Stimulated activated effector memory CD8-positive, alpha-beta T cell treated with anti-CD3 and anti-CD28 coated beads, Interleukin-12 subunit alpha, Interleukin-12 subunit beta, amount 100 ng/mL, for 72 hours (primary cell): ENCODE measurements around the gene LINC00305.

ENCODE experiments used
- ATAC-seq: fragments of 150-1000 bp; cut with Tn5 transposase; 2 replicates; pipeline ENCODE4 v1.10.0; 2021
- DNase-seq, 2 donors: peaks; one replicate each; pipeline ENCODE4 v3.0.0; 2021 to 2022; ENCODE audit warnings: low spot score in 2 of 2
- H3K27ac Mint-ChIP-seq: one replicate; pipeline ENCODE4 v1.8.0; 2022; ENCODE audit warnings: mild to moderate bottlenecking, mixed read lengths
- H3K36me3 Mint-ChIP-seq: one replicate; pipeline ENCODE4 v1.8.0; 2022; ENCODE audit warnings: mild to moderate bottlenecking, mixed read lengths
- H3K4me1 Mint-ChIP-seq: one replicate; pipeline ENCODE4 v1.8.0; 2022; ENCODE audit warnings: mixed read lengths
- H3K4me3 Mint-ChIP-seq: one replicate; pipeline ENCODE4 v1.8.0; 2022; ENCODE audit warnings: mild to moderate bottlenecking, mixed read lengths
- H3K9me3 Mint-ChIP-seq: one replicate; pipeline ENCODE4 v1.8.0; 2022; ENCODE audit warnings: mixed read lengths

The LINC00305 gene

DNA sequence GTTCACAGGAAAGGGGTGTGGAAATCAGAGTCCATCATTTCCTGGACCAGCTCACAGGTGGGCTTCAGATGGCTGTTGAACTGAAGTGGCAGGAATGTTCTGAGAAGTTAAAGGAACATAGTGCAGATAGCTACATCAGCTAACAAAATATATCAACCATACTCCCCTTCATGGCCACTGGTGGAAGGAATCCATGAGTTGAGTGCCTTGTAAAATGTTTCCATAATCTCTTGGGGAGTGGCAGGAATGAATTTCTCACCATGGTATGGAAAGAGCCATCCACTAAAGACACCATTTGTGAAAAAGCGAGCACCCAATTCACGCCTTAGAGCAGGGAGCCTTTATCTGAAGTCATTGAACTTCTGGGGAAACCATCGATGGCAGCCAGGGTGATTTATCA lies at the start of gene LINC00305:
LINC00305 (minus strand) TSS at position 101 of the 400 bp plus-strand sequence.
- ATAC-seq (no peak), DNase-seq (no peak)
- H3K4me1 Mint-ChIP-seq: no peaks in the 10 kb centered on the region
- peaks cover 5% of the 10 kb centered on the region for H3K9me3 Mint-ChIP-seq
- no peaks in the 10 kb centered on the region for H3K36me3 Mint-ChIP-seq
- H3K4me3 Mint-ChIP-seq: no peak within 1 kb of the TSS
- no peak within 1 kb of the TSS for H3K27ac Mint-ChIP-seq

DNA sequence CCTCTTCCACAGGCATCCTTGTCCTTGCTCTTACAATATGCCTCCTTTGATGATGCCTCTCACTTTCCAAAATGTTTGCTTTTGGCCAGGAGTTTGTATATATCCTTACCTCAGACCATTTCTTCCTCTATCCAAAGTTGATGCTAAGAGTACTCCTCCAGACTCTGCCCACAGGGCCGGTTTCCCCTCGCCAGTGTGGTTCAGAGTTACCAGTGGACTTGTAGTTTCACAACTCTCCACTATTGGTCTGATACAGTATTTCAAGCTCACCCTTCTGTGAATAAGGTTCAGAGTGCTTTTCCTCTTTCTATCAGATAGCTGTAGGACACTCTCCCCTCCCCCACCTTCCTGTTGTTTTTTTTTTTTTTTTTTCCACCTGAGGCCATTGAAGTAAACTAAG lies 42.2 kb upstream of the LINC00305 start:
- Mint-ChIP-seq H3K27ac (no peak overlapping the region), H3K9me3 (peaks cover 3% of the 10 kb centered on the region), H3K36me3 (no peaks in the 10 kb centered on the region), H3K4me1 (no peaks in the 10 kb centered on the region), H3K4me3 (no peak overlapping the region)
- DNase-seq (no peak), ATAC-seq (peak; percentile 16)

DNA sequence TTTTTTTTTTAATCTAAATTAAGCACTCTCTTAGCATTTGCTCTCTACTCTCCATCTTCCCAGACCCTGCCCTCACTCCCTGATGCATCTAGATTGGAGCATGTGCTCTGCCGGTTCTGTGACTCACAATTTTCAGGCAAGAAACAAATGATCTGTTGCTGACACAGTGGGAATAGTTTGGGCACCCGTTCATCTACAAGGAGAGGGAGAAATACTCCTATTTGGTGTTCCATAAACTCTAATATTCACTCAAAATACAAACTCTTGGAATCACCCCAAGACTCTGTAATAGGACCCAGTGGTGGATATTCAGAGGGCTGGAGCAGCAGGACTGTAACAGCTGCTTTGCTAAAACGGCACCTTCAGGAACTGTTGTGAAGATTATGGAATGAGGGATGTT lies 37.1 kb upstream of the LINC00305 start:
- Mint-ChIP-seq H3K27ac (no peak overlapping the region), H3K4me1 (no peaks in the 10 kb centered on the region)

DNA sequence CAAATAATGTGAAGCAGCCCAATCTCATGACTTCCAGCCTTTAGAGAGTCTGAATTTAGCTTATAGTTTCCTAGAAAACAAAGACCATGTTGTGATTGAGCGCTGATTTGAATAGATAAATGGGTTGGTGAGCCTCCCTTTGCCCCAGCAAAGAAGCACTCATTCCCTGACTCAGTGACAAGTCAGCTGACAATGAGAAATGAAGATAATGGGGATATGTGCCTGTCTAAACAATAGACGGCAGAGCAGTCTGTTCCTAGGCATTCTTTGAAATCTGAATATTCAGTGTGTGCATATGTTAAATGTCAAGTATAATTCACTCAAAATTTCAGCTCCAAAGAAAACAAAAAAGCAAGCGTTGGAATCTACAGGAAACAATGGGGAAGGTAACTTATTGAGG lies 34.8 kb upstream of the LINC00305 start:
- no peaks in the 10 kb centered on the region for H3K9me3 Mint-ChIP-seq
- H3K27ac Mint-ChIP-seq: no peak overlapping the region
- H3K36me3 Mint-ChIP-seq: no peaks in the 10 kb centered on the region
- no peak overlapping the region for H3K4me3 Mint-ChIP-seq
- no peak for ATAC-seq
- DNase-seq: no peak
- H3K4me1 Mint-ChIP-seq: no peaks in the 10 kb centered on the region

More for the DNA sequence above, 37.1 kb upstream of the LINC00305 start:
- ATAC-seq (no peak), DNase-seq (no peak)
- Mint-ChIP-seq H3K4me3 (no peak overlapping the region), H3K9me3 (no peaks in the 10 kb centered on the region), H3K36me3 (no peaks in the 10 kb centered on the region)

DNA sequence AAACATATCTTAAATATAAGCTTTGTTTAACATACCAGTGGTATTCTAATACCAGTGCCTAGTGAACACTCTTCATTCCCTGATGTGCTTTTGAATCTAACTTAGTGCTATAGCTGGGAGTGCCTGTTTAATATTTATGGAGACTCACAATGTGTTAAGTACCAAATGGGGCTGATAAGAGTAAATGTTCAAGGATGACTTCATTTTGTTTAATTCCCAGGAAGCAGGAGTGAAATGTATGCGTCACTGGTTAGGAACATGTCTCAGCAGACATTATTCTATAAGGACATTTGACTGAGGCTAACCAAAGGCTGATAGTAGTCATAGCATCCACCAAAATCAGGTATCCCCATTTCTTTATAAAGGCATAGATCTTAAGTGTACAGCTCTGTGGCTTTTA lies 31.7 kb upstream of the LINC00305 start:
- Mint-ChIP-seq H3K9me3 (no peaks in the 10 kb centered on the region), H3K36me3 (no peaks in the 10 kb centered on the region), H3K4me3 (no peak overlapping the region), H3K4me1 (no peaks in the 10 kb centered on the region), H3K27ac (no peak overlapping the region)
- DNase-seq: no peak
- ATAC-seq: no peak

DNA sequence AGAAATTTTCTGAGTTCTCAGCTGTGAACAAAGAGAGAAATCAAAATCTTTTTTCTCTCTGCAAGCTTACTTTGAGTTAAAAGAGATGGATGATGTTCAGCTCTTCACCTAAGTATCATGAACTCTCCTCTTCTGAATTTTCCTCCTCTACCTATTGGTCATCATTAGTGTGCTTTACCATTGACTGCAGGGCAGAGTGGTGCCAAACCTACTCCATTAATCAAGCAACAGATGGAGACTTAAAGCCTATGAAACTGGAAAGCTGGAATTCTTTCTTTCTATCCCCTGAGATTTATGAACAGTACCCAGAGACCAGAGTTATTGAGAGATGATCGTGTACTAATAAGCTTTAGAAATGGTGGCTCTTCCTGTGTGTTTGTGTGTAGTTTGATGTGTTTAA lies 31.3 kb upstream of the LINC00305 start:
- no peak overlapping the region for H3K4me3 Mint-ChIP-seq
- ATAC-seq (no peak), DNase-seq (no peak)
- H3K4me1 Mint-ChIP-seq: no peaks in the 10 kb centered on the region
- H3K27ac Mint-ChIP-seq: no peak overlapping the region
- H3K9me3 Mint-ChIP-seq: no peaks in the 10 kb centered on the region
- no peaks in the 10 kb centered on the region for H3K36me3 Mint-ChIP-seq

DNA sequence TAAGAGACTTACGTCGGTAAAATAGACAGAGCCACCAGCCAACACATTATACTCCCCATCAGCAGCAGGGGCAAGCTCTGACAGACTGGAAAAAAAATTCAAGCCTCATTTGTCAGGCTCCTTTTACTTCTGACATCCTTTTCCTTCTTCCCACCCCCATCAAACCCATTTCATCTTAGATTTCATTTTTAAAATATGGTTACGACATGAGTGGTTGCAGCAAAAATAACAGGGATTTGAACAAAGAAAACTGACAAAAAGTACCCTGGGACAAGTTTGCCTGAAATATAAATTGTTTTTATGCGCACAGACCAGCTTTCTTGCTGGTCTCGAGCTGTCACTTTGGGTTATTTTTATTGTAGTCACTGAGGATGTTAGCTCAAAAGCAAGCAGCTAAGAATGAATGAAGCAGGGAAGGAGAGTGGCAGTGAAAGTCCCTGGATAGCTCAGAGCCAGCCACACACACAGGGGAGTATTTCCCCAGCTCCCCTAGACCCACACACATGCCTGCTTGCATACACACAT lies 30.7 kb upstream of the LINC00305 start:
- DNase-seq: no peak
- no peaks in the 10 kb centered on the region for H3K4me1 Mint-ChIP-seq
- no peaks in the 10 kb centered on the region for H3K36me3 Mint-ChIP-seq
- H3K9me3 Mint-ChIP-seq: no peaks in the 10 kb centered on the region
- ATAC-seq: peak; percentile 37
- H3K27ac Mint-ChIP-seq: no peak overlapping the region
- H3K4me3 Mint-ChIP-seq: no peak overlapping the region

DNA sequence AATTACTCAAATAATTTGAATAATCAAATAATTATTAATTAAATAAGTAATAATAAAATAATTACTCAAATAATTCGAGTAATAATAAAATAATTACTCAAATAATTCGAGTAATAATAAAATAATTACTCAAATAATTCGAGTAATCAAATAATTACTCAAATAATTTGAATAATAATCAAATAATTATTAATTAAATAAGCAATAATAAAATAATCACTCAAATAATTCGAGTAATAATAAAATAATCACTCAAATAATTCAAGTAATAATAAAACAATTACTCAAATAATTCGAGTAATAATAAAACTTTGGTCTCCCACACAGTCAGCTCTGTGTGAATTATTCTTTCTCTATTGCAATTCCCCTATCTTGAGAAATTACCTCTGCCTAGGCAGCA lies 30.0 kb upstream of the LINC00305 start:
- ATAC-seq (no peak), DNase-seq (no peak)
- Mint-ChIP-seq H3K9me3 (no peaks in the 10 kb centered on the region), H3K27ac (no peak overlapping the region), H3K4me1 (no peaks in the 10 kb centered on the region), H3K4me3 (no peak overlapping the region), H3K36me3 (no peaks in the 10 kb centered on the region)

DNA sequence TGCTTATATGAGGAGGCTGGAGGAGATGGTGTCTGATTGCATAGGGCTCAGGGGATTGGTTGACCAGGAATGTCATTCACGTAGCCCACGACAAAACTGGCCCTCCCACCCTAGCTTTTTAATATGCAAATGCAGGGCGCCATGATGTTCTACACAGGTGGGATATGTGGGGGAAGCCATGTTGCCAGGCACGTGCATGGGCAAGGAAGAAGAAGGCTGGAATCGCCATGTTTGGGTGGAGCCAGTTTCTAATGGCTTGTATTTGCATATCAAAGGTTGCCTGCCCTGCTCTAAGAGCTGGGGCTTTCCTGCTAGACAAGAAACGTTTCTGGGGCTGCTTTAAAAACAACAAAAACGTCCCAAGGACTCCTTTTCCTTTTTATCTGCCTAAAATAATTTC lies 26.5 kb upstream of the LINC00305 start:
- H3K4me3 Mint-ChIP-seq: no peak overlapping the region
- ATAC-seq: no peak
- no peaks in the 10 kb centered on the region for H3K4me1 Mint-ChIP-seq
- no peak for DNase-seq
- no peak overlapping the region for H3K27ac Mint-ChIP-seq
- no peaks in the 10 kb centered on the region for H3K9me3 Mint-ChIP-seq
- H3K36me3 Mint-ChIP-seq: no peaks in the 10 kb centered on the region

DNA sequence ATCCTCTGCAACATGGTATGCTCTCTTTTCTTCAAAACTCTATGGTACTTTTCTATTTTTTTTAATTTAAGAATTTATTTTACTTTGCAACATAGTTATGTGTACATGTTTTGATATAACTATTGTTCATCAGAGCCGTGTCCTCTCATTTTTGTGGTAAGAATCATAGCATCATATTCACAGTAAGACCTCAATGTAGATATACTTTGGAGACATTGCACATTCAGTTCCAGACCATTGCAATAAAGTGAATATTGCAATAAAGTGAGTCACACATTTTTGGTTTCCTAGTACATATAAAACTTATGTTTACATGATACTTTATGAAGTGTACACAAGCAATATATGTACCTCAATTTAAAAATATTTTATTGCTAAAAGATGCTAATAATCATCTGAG lies 22.7 kb upstream of the LINC00305 start:
- ATAC-seq (no peak), DNase-seq (no peak)
- Mint-ChIP-seq H3K4me1 (no peaks in the 10 kb centered on the region), H3K4me3 (no peak overlapping the region), H3K9me3 (no peaks in the 10 kb centered on the region), H3K36me3 (no peaks in the 10 kb centered on the region), H3K27ac (no peak overlapping the region)

DNA sequence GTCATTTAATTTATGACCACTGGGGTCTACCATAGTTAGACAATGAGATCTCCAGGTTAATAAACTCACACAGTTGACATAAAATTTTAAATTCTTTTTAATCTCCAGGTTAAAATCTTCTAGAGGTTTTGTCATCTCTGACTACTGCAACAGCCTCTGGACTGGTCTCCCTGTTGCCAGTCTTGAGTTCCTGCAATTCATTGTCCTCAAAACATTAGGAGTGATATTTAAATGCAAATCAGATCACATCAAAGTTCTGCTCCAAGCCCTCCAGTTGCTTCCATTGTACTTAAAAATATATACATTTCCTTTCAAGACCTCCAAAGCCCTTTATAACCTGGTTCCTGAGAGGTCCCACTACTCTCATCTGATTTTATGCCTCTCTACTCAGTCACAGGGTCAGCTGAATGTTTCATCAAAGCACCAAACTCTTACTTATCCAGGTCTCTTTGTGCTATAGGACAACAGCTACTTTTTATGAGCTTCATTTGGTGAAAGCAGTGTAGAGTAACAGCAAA lies 18.6 kb upstream of the LINC00305 start:
- Mint-ChIP-seq H3K27ac (no peak overlapping the region), H3K4me3 (no peak overlapping the region), H3K4me1 (no peaks in the 10 kb centered on the region), H3K36me3 (no peaks in the 10 kb centered on the region), H3K9me3 (no peaks in the 10 kb centered on the region)
- ATAC-seq (no peak), DNase-seq (no peak)

DNA sequence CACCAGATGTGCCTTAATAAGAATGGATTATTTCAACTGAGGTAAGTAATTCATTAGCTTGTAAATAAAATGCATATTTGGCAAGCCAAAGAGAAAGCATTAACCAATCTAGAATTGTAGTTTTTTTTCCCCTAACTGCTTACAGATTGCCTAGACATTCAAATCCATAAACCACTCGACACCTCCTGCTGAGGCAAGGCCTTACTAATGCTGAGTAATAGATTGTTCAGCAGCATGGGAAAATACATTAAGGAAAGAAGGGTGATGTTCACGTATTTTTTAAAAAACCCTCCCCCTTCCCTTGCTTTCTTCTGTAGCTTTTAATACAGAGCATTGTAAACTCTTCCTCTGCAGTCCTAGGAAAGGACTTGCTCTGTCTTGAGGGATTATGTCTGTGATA lies 17.0 kb upstream of the LINC00305 start:
- no peaks in the 10 kb centered on the region for H3K4me1 Mint-ChIP-seq
- DNase-seq (no peak), ATAC-seq (no peak)
- H3K4me3 Mint-ChIP-seq: no peak overlapping the region
- no peak overlapping the region for H3K27ac Mint-ChIP-seq
- no peaks in the 10 kb centered on the region for H3K9me3 Mint-ChIP-seq
- no peaks in the 10 kb centered on the region for H3K36me3 Mint-ChIP-seq

DNA sequence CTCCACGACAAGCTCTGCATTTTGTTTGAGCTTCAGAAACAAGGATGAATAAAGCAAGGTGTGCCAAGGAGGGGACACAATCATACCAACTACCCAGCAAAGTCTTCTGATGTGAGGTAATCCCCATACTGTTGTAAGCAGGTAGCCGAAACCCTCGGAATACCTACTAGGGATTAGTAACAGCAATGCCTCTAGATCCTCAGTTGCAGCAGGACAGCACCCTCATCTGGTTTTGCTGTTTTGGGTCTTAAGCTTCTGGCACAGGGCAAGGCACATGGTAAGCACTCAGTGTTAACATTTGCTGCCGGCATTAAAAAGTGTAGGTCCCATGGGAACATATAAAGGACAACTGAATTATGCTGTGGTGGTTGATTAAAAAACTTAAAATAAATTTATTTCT lies 16.0 kb upstream of the LINC00305 start:
- Mint-ChIP-seq H3K9me3 (no peaks in the 10 kb centered on the region), H3K27ac (no peak overlapping the region), H3K4me3 (no peak overlapping the region), H3K36me3 (no peaks in the 10 kb centered on the region), H3K4me1 (no peaks in the 10 kb centered on the region)
- DNase-seq (no peak), ATAC-seq (no peak)

DNA sequence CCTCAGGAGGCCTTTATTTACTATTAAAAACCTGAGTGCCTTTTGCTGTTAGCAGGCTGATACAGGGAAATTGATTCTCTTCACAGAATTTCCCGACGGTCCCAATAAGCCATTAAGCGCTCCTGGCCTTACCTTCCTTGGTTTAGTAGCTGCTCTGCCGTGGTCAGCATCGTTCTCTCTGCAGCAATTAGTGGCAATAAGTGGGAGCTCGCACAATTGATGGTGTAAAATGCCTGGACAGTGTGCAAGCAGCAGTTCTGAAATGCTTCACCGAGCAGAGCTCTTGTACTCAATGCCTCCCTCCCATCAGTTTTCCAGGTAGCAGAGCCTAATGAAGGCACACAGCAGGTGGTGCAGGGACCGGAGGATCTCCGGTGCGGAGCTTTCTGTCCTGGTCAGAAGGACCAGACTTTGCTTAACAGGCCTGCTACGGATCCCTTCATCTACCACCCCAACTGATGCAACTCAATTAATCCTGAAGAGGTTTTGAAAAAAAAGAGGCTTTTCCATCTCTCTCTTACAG lies 1.1 kb upstream of the LINC00305 start:
- Mint-ChIP-seq H3K4me1 (no peaks in the 10 kb centered on the region), H3K27ac (no peak overlapping the region), H3K9me3 (peaks cover 5% of the 10 kb centered on the region), H3K36me3 (no peaks in the 10 kb centered on the region), H3K4me3 (no peak overlapping the region)
- no peak for DNase-seq
- ATAC-seq: no peak

DNA sequence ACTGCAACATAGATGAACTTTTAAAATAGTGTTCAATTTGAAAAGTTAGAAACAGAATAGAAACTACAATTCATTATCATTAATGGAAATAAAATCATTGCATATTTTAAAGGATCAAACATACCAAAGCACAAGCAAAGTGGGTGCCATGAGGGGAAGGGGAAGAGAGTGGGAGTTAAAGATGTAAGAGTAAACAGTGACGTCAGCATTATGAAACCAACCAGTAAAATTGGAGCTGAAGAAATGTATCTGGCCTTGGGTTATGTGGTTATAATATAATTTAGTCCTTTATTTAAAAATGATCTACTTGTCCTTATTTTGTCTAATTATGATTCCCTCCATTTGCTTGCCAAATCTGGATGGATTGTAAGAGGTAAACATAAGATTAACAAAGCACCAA lies 6.0 kb downstream of the LINC00305 start:
- H3K27ac Mint-ChIP-seq: no peak overlapping the region
- H3K4me3 Mint-ChIP-seq: no peak overlapping the region

DNA sequence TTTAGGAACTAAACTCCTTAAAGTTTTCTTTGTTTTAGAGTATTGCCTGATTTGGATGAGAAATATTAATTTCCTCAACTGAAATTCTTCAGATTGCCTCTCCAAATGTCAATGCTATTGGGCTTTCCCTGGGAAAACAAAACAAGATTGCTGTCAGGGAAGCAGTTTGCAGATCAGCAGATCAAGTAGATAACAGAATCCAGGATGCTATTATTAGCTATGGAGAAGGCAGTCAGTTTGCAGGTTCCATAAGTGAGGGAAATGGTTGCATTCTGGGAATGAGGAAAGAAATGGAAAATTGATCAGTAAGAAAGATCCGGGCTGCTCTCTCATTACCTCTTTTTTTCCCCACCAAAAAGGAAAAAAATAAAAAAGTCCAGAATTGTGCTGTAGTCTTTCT lies 11.0 kb downstream of the LINC00305 start:
- Mint-ChIP-seq H3K4me1 (no peaks in the 10 kb centered on the region), H3K4me3 (no peak overlapping the region), H3K27ac (no peak overlapping the region), H3K9me3 (peaks cover 9% of the 10 kb centered on the region), H3K36me3 (no peaks in the 10 kb centered on the region)
- ATAC-seq (no peak), DNase-seq (no peak)

More for the DNA sequence above, 6.0 kb downstream of the LINC00305 start:
- H3K9me3 Mint-ChIP-seq: peaks cover 14% of the 10 kb centered on the region
- H3K4me1 Mint-ChIP-seq: no peaks in the 10 kb centered on the region
- ATAC-seq (no peak), DNase-seq (no peak)
- no peaks in the 10 kb centered on the region for H3K36me3 Mint-ChIP-seq
